Measurements from ENCODE around the gene NLRP1. TPM values are rescaled to one million over a fixed set of nuclear protein-coding genes. Genes with fewer than 3 reads are reported as not detected.

Gene NLRP1
- total RNA-seq, 1 donor from 2014 or later, result 48.1 TPM

- H3K27me3 Mint-ChIP-seq (ENCODE audit: low read depth, unreplicated experiment), result no peaks in the 10 kb centered on the region
- FAIRE-seq (peak; percentile 23), DNase-seq (ENCODE audit: low read depth) (peak; percentile 99)
- H3K4me1 Mint-ChIP-seq (ENCODE audit: low read depth, unreplicated experiment), result peaks cover 4% of the 10 kb centered on the region
- H3K36me3 Mint-ChIP-seq (ENCODE audit: low read depth, unreplicated experiment), result peaks cover 25% of the 10 kb centered on the region
- peaks cover 36% of the 10 kb centered on the region for H3K36me3 ChIP-seq (ENCODE audit: insufficient read depth, low read length)
- H3K27me3 ChIP-seq (ENCODE audit: insufficient read depth, low read length), result no peaks in the 10 kb centered on the region
- peak within 1 kb of the TSS; percentile 93 for H3K9ac ChIP-seq (ENCODE audit: low read length)
- H3K4me2 ChIP-seq (ENCODE audit: low read length), result peak within 1 kb of the TSS; percentile 95
- H3K4me3 ChIP-seq (ENCODE audit: insufficient read depth, low read depth, low read length), result peak within 1 kb of the TSS; percentile 89
- no peaks in the 10 kb centered on the region for H3K9me3 ChIP-seq (ENCODE audit: insufficient read depth, low read depth, low read length)
- peaks cover 3% of the 10 kb centered on the region for H3K9me3 Mint-ChIP-seq (ENCODE audit: unreplicated experiment)
- H3K4me3 Mint-ChIP-seq (ENCODE audit: unreplicated experiment), result peak within 1 kb of the TSS; percentile 97
- TF ChIP-seq, protein P1, sequence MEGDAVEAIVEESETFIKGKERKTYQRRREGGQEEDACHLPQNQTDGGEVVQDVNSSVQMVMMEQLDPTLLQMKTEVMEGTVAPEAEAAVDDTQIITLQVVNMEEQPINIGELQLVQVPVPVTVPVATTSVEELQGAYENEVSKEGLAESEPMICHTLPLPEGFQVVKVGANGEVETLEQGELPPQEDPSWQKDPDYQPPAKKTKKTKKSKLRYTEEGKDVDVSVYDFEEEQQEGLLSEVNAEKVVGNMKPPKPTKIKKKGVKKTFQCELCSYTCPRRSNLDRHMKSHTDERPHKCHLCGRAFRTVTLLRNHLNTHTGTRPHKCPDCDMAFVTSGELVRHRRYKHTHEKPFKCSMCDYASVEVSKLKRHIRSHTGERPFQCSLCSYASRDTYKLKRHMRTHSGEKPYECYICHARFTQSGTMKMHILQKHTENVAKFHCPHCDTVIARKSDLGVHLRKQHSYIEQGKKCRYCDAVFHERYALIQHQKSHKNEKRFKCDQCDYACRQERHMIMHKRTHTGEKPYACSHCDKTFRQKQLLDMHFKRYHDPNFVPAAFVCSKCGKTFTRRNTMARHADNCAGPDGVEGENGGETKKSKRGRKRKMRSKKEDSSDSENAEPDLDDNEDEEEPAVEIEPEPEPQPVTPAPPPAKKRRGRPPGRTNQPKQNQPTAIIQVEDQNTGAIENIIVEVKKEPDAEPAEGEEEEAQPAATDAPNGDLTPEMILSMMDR (IDR thresholded peaks at IDR 0.05; ENCODE audit: insufficient read depth, low read depth, low read length), result no peak
- no peak for TF ChIP-seq EZH2 (IDR thresholded peaks at IDR 0.05; ENCODE audit: insufficient read depth, low read length)
- peaks cover 7% of the 10 kb centered on the region for H3K4me1 ChIP-seq (ENCODE audit: insufficient read depth, low read length)
- H3K79me2 ChIP-seq (ENCODE audit: insufficient read depth, low read length), result peaks cover 73% of the 10 kb centered on the region
- peak within 1 kb of the TSS; percentile 98 for H3K27ac Mint-ChIP-seq (ENCODE audit: unreplicated experiment)
- H2AFZ ChIP-seq (ENCODE audit: low read depth, low read length), result peak within 1 kb of the TSS; percentile 93
- H3K27ac ChIP-seq (ENCODE audit: low read depth, low read length), result peak within 1 kb of the TSS; percentile 98
- no peaks in the 10 kb centered on the region for H4K20me1 ChIP-seq (ENCODE audit: insufficient read depth, low read length)
Measured at GRCh38 chr17:5486206-5487124, 97.8 kb downstream of the NLRP1 start, which contains the start of gene MIS12. MIS12 (plus strand) TSS chr17:5486566; CDS start chr17:5488863, 2,297 bp downstream.

GRCh38 chr17:5485270-5486205, 98.8 kb downstream of the NLRP1 start, which contains the start of gene DERL2:
DERL2 (minus strand) TSS chr17:5486178; CDS start chr17:5486161, 17 bp downstream.
- Mint-ChIP-seq H3K27me3 (ENCODE audit: low read depth, unreplicated experiment) (no peaks in the 10 kb centered on the region), H3K27ac (ENCODE audit: unreplicated experiment) (peak within 1 kb of the TSS; percentile 98), H3K36me3 (ENCODE audit: low read depth, unreplicated experiment) (peaks cover 28% of the 10 kb centered on the region), H3K4me1 (ENCODE audit: low read depth, unreplicated experiment) (peaks cover 4% of the 10 kb centered on the region), H3K9me3 (ENCODE audit: unreplicated experiment) (peaks cover 3% of the 10 kb centered on the region), H3K4me3 (ENCODE audit: unreplicated experiment) (peak within 1 kb of the TSS; percentile 97)
- Histone ChIP-seq H2AFZ (ENCODE audit: low read depth, low read length) (peak within 1 kb of the TSS; percentile 93), H3K9ac (ENCODE audit: low read length) (peak within 1 kb of the TSS; percentile 93), H3K4me1 (ENCODE audit: insufficient read depth, low read length) (peaks cover 7% of the 10 kb centered on the region), H4K20me1 (ENCODE audit: insufficient read depth, low read length) (peaks cover under 1% of the 10 kb centered on the region), H3K9me3 (ENCODE audit: insufficient read depth, low read depth, low read length) (no peaks in the 10 kb centered on the region), H3K36me3 (ENCODE audit: insufficient read depth, low read length) (peaks cover 42% of the 10 kb centered on the region), H3K4me3 (ENCODE audit: insufficient read depth, low read depth, low read length) (peak within 1 kb of the TSS; percentile 89), H3K79me2 (ENCODE audit: insufficient read depth, low read length) (peaks cover 82% of the 10 kb centered on the region), H3K27me3 (ENCODE audit: insufficient read depth, low read length) (no peaks in the 10 kb centered on the region), H3K4me2 (ENCODE audit: low read length) (peak within 1 kb of the TSS; percentile 95), H3K27ac (ENCODE audit: low read depth, low read length) (peak within 1 kb of the TSS; percentile 98)
- peak; percentile 18 for DNase-seq (ENCODE audit: low read depth)
- TF ChIP-seq, protein P1 (IDR thresholded peaks at IDR 0.05; ENCODE audit: insufficient read depth, low read depth, low read length), result peak; percentile 2
- TF ChIP-seq EZH2 (IDR thresholded peaks at IDR 0.05; ENCODE audit: insufficient read depth, low read length), result no peak
- no peak for FAIRE-seq

All from astrocyte (in vitro differentiated cells and primary cell).